Adrenal gland (tissue), 12 donors: ENCODE measurements around the gene NUP133. TPM values are rescaled to one million over a fixed set of nuclear protein-coding genes. Genes with fewer than 3 reads are reported as not detected.

ENCODE experiments used
- DNase-seq, 7 donors: peaks; one replicate each; pipeline ENCODE4 v3.0.0-alpha.2; 2019 to 2020
- H3K27ac ChIP-seq, 5 donors: fragments of 200-600 bp; sonication (generic) in 4 of 5; 1 replicate in 3 of 5; 2 replicates in 2 of 5; pipeline versions ENCODE4 v1.5.1 to v1.8.0; 2016 to 2020; ENCODE audit warnings: mild to moderate bottlenecking in 1 of 5
- H3K27me3 ChIP-seq: fragments of 200-600 bp; 2 replicates; pipeline ENCODE4 v1.8.0; 2021
- H3K36me3 ChIP-seq, 2 donors: fragments of 200-600 bp; replicated peaks in 1 of 2; 1 replicate in 1 of 2; 2 replicates in 1 of 2; pipeline versions ENCODE4 v1.5.1 to v1.8.0; 2018 to 2022
- H3K4me1 ChIP-seq, 2 donors: fragments of 200-600 bp; replicated peaks in 1 of 2; 1 replicate in 1 of 2; 2 replicates in 1 of 2; pipeline versions ENCODE4 v1.5.1 to v1.8.0; 2018 to 2021
- H3K4me3 ChIP-seq, 4 donors: fragments of 200-600 bp; sonication (generic) in 3 of 4; one replicate each; pipeline ENCODE4 v1.5.1; 2016 to 2018
- H3K9me3 ChIP-seq, 3 donors: fragments of 200-600 bp; sonication (generic) in 1 of 3; replicated peaks in 1 of 3; 1 replicate in 2 of 3; 2 replicates in 1 of 3; pipeline versions ENCODE4 v1.5.1 to v1.8.0; 2016 to 2021
- POLR2A ChIP-seq, 2 donors: fragments of 450-650 bp; IDR thresholded peaks; one replicate each; pipeline ENCODE4 v1.6.1; 2017; ENCODE audit warnings: antibody characterized with exemption in 2 of 2, mild to moderate bottlenecking in 2 of 2, moderate library complexity in 1 of 2
- WGBS, 4 donors: extraction: QIAGEN DNeasy Blood & Tissue Kit in 2 of 4; methylation state at CpG; one replicate each; pipeline versions ENCODE4 v1.1.5 to v1.1.7; 2013 to 2017; 5-methylcytosine and 5-hydroxymethylcytosine counted together
- intact Hi-C, 2 donors: fragments of 100-400 bp; cut with DNase I; formaldehyde crosslinking; loops; one replicate each; pipeline versions ENCODE4 v1.14.1 to v1.15.0; 2022 to 2023
- polyA plus RNA-seq, 3 donors: library from polyadenylated mRNA; stranded (reverse); fragments of 200-250 nt in 2 of 3; fragments of 350-450 nt in 1 of 3; fragmentation: Illumina TruSeq in 1 of 3; extraction: RNeasy Lipid Tissue Mini Kit (QIAGEN cat#74804) in 1 of 3; gene quantifications; one replicate each; pipeline ENCODE4 v1.2.3, GENCODE V29; 2013 to 2014
- total RNA-seq, 9 donors: library from RNA; depleted of rRNA in 4 of 9; stranded (reverse); fragments of >200 nt in 4 of 9; fragments of 120-200 nt in 1 of 9; fragmentation: NEBNext Ultra II Directional in 1 of 9; extraction: Animal tissue kit (Norgen Biotek cat#: 25700) in 1 of 9; gene quantifications; one replicate each; pipeline versions ENCODE4 v1.1.0 to v1.2.4, GENCODE V29; 2013 to 2023
- TF ChIP-seq, protein P1 (sequence below), 6 experiments: fragments of 450-650 bp in 4 of 6; fragments of 200-600 bp in 2 of 6; sonication (generic) in 1 of 6; IDR thresholded peaks; 1 replicate in 5 of 6; 2 replicates in 1 of 6; pipeline versions ENCODE4 v1.5.1 to v1.8.0; 2016 to 2021; ENCODE audit warnings: antibody characterized with exemption in 6 of 6, mild to moderate bottlenecking in 2 of 6, moderate library complexity in 1 of 6
- donor health status: healthy with polysubstance abuse.
- donor health status: Bipolar disorder and iron deficiency.
- donor health status: DM: yes; HTN: yes; CAD: no.
- donor health status: DM: no; HTN: no; CAD: no.
- donor health status: DM: no; HTN: no; CAD: no.
- donor health status: DM: yes; HTN: yes; CAD: no.

NUP133 gene
- total and polyA plus RNA-seq, 12 donors, result 9.8 to 48.5 (median 31.9) TPM

GRCh38 chr1:229495782-229496181 is 12.4 kb downstream of the NUP133 start:
- Histone ChIP-seq H3K27ac (no peak overlapping the region), H3K4me3 (no peak overlapping the region), H3K36me3 (peaks cover 0 to 84% of the 10 kb centered on the region in 2 donors), H3K4me1 (no peaks in the 10 kb centered on the region), H3K27me3 (no peaks in the 10 kb centered on the region), H3K9me3 (no peaks in the 10 kb centered on the region)
- TF ChIP-seq POLR2A (IDR thresholded peaks at IDR 0.05), result no peak
- TF ChIP-seq, protein P1, sequence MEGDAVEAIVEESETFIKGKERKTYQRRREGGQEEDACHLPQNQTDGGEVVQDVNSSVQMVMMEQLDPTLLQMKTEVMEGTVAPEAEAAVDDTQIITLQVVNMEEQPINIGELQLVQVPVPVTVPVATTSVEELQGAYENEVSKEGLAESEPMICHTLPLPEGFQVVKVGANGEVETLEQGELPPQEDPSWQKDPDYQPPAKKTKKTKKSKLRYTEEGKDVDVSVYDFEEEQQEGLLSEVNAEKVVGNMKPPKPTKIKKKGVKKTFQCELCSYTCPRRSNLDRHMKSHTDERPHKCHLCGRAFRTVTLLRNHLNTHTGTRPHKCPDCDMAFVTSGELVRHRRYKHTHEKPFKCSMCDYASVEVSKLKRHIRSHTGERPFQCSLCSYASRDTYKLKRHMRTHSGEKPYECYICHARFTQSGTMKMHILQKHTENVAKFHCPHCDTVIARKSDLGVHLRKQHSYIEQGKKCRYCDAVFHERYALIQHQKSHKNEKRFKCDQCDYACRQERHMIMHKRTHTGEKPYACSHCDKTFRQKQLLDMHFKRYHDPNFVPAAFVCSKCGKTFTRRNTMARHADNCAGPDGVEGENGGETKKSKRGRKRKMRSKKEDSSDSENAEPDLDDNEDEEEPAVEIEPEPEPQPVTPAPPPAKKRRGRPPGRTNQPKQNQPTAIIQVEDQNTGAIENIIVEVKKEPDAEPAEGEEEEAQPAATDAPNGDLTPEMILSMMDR (IDR thresholded peaks at IDR 0.05), result no peak
- DNase-seq, result no peak
- 88 to 94% (median 91%) methylated on average over 2 of the region's 2 CpGs for whole genome bisulfite sequencing, 4 donors
- intact Hi-C loops, result no loop called here

GRCh38 chr1:229487181-229487580 is 21.0 kb downstream of the NUP133 start:
- TF ChIP-seq, protein P1 (IDR thresholded peaks at IDR 0.05), result no peak
- no peak for TF ChIP-seq POLR2A (IDR thresholded peaks at IDR 0.05)
- Histone ChIP-seq H3K36me3 (peaks cover 0 to 84% of the 10 kb centered on the region in 2 donors), H3K4me3 (no peak overlapping the region), H3K27me3 (no peaks in the 10 kb centered on the region), H3K9me3 (no peaks in the 10 kb centered on the region), H3K4me1 (no peaks in the 10 kb centered on the region), H3K27ac (no peak overlapping the region)
- intact Hi-C loops, result no loop called here
- no peak for DNase-seq
- 86 to 96% (median 95%) methylated on average over 1 of the region's 1 CpG for WGBS, 4 donors

- intact Hi-C loops, result no loop called here
- peaks cover 0 to 81% of the 10 kb centered on the region in 2 donors for H3K36me3 ChIP-seq
- WGBS, 4 donors, result 93 to 96% (median 95%) methylated on average over 1 of the region's 1 CpG
Measured at GRCh38 chr1:229485318-229485717, 22.8 kb downstream of the NUP133 start.

GRCh38 chr1:229482511-229482910 is 25.6 kb downstream of the NUP133 start:
- Histone ChIP-seq H3K4me3 (no peak overlapping the region), H3K4me1 (no peaks in the 10 kb centered on the region), H3K36me3 (peaks cover 0 to 53% of the 10 kb centered on the region in 2 donors), H3K27ac (no peak overlapping the region), H3K27me3 (no peaks in the 10 kb centered on the region), H3K9me3 (no peaks in the 10 kb centered on the region)
- no peak for TF ChIP-seq POLR2A (IDR thresholded peaks at IDR 0.05)
- TF ChIP-seq, protein P1 (IDR thresholded peaks at IDR 0.05), result no peak
- intact Hi-C loops, result loop anchor here (5.0 kb wide), 1 partner anchor 225 kb away; no protein-coding TSS in a partner anchor
- no peak for DNase-seq
- 92 to 97% (median 94%) methylated on average over 5 of the region's 5 CpGs for WGBS, 4 donors

More at GRCh38 chr1:229485318-229485717, 22.8 kb downstream of the NUP133 start:
- Histone ChIP-seq H3K4me3 (no peak overlapping the region), H3K9me3 (no peaks in the 10 kb centered on the region), H3K27ac (no peak overlapping the region), H3K4me1 (no peaks in the 10 kb centered on the region), H3K27me3 (no peaks in the 10 kb centered on the region)
- TF ChIP-seq, protein P1 (IDR thresholded peaks at IDR 0.05), result no peak
- no peak for TF ChIP-seq POLR2A (IDR thresholded peaks at IDR 0.05)
- DNase-seq, result no peak
